Neural cell (in vitro differentiated cells): ENCODE results near the gene ZIC1. TPM values are rescaled to one million over a fixed set of nuclear protein-coding genes. Genes with fewer than 3 reads are reported as not detected.
A peak's percentile ranks its signal among the peaks of the same experiment; 100 is the strongest.

ENCODE experiments used
- H2AFZ ChIP-seq: fragments of 200-600, 300-800 bp; sonication (generic), shearing (Covaris generic); 2 replicates; pipeline ENCODE4 v1.6.0; 2014; ENCODE audit warnings: low read depth, mild to moderate bottlenecking, antibody characterized with exemption, low read length, moderate library complexity
- H3F3A ChIP-seq: fragments of 200-600 bp; shearing (Covaris generic); 2 replicates; pipeline ENCODE4 v1.6.1; 2016; ENCODE audit warnings: mild to moderate bottlenecking, moderate library complexity, mixed read lengths, antibody characterized with exemption, low read length; ENCODE audit not compliant: insufficient read depth, poor library complexity, severe bottlenecking
- H3K27ac ChIP-seq: fragments of 200-600, 300-800 bp; sonication (generic), shearing (Covaris generic); 2 replicates; pipeline ENCODE4 v1.5.1; 2014; ENCODE audit warnings: mild to moderate bottlenecking, low read length, moderate library complexity
- H3K27me3 ChIP-seq: fragments of 300-800, 200-600 bp; sonication (generic), shearing (Covaris generic); 2 replicates; pipeline ENCODE4 v1.6.0; 2014; ENCODE audit warnings: mild to moderate bottlenecking, low read depth, low read length, moderate library complexity; ENCODE audit not compliant: insufficient read depth
- H3K36me3 ChIP-seq: fragments of 300-800, 200-600 bp; sonication (generic), shearing (Covaris generic); 2 replicates; pipeline ENCODE4 v1.5.1; 2014; ENCODE audit warnings: mild to moderate bottlenecking, antibody characterized with exemption, low read length, moderate library complexity; ENCODE audit not compliant: insufficient read depth
- H3K4me2 ChIP-seq: fragments of 300-800, 200-600 bp; sonication (generic), shearing (Covaris generic); 2 replicates; pipeline ENCODE4 v1.6.0; 2014; ENCODE audit warnings: mild to moderate bottlenecking, low read length
- H3K4me3 ChIP-seq: fragments of 300-800, 200-600 bp; sonication (generic), shearing (Covaris generic); 2 replicates; pipeline ENCODE4 v1.5.1; 2014; ENCODE audit warnings: mild to moderate bottlenecking, low read length, moderate library complexity
- H3K79me2 ChIP-seq: fragments of 200-600 bp; shearing (Covaris generic); replicated peaks from 2 replicates; pipeline ENCODE4 v1.6.0; 2014; ENCODE audit warnings: mild to moderate bottlenecking, low read length, moderate library complexity; ENCODE audit not compliant: insufficient read depth
- H3K9ac ChIP-seq: fragments of 300-800, 200-600 bp; sonication (generic), shearing (Covaris generic); 2 replicates; pipeline ENCODE4 v1.6.1; 2016; ENCODE audit warnings: mild to moderate bottlenecking, low read length, mixed read lengths
- H3K9me2 ChIP-seq: fragments of 200-600 bp; shearing (Covaris generic); 2 replicates; pipeline ENCODE4 v1.6.1; 2016; ENCODE audit warnings: mild to moderate bottlenecking, low read length, mixed read lengths; ENCODE audit not compliant: insufficient read depth
- H3K9me3 ChIP-seq: fragments of 200-600, 300-800 bp; sonication (generic), shearing (Covaris generic); 2 replicates; pipeline ENCODE4 v1.6.1; 2016; ENCODE audit warnings: mild to moderate bottlenecking, mixed run types, low read length, moderate library complexity, mixed read lengths
- H4K20me1 ChIP-seq: fragments of 200-600 bp; shearing (Covaris generic); 2 replicates; pipeline ENCODE4 v1.6.1; 2016; ENCODE audit warnings: mild to moderate bottlenecking, mixed run types; ENCODE audit not compliant: insufficient read depth
- EP300 ChIP-seq: fragments of 450-650 bp; conservative IDR thresholded peaks from 2 replicates; pipeline ENCODE4 v1.6.1; 2014; ENCODE audit warnings: antibody characterized with exemption, mild to moderate bottlenecking, moderate library complexity; ENCODE audit not compliant: poor library complexity, severe bottlenecking
- EZH2 ChIP-seq: fragments of 200-600, 300-800 bp; shearing (Covaris generic), sonication (generic); IDR thresholded peaks from 2 replicates; pipeline ENCODE4 v1.6.1; 2014; ENCODE audit warnings: antibody characterized with exemption, low read length, borderline replicate concordance, mild to moderate bottlenecking; ENCODE audit not compliant: insufficient read depth, poor library complexity, severe bottlenecking
- MXI1 ChIP-seq: fragments of 450-650 bp; conservative IDR thresholded peaks from 2 replicates; pipeline ENCODE4 v1.6.1; 2014; ENCODE audit warnings: antibody characterized with exemption, mild to moderate bottlenecking; ENCODE audit not compliant: poor library complexity, severe bottlenecking
- RAD21 ChIP-seq: fragments of 450-650 bp; conservative IDR thresholded peaks from 2 replicates; pipeline ENCODE4 v1.6.1; 2014; ENCODE audit warnings: antibody characterized with exemption, mild to moderate bottlenecking, moderate library complexity
- SMC3 ChIP-seq: fragments of 450-650 bp; conservative IDR thresholded peaks from 2 replicates; pipeline ENCODE4 v1.6.1; 2014; ENCODE audit warnings: antibody characterized with exemption, mild to moderate bottlenecking, moderate library complexity; ENCODE audit not compliant: poor library complexity
- TAF1 ChIP-seq: IDR thresholded peaks from 2 replicates; pipeline ENCODE4 v1.6.1; 2012; ENCODE audit warnings: low read depth
- polyA plus RNA-seq: library from polyadenylated mRNA; depleted of rRNA; stranded (reverse); fragments of >200 nt; gene quantifications from 2 replicates; pipeline ENCODE4 v1.2.3, GENCODE V29; 2014
- TF ChIP-seq, protein P1 (sequence below): IDR thresholded peaks from 2 replicates; pipeline ENCODE4 v1.6.1; 2012; ENCODE audit warnings: borderline replicate concordance
- TF ChIP-seq, protein P2 (sequence below): fragments of 450-650 bp; IDR thresholded peaks from 2 replicates; pipeline ENCODE4 v1.5.1; 2014; ENCODE audit warnings: antibody characterized with exemption, mild to moderate bottlenecking, moderate library complexity; ENCODE audit not compliant: poor library complexity, severe bottlenecking

ZIC1 gene
- polyA plus RNA-seq, 1 donor from 2014 or later, result 183 TPM

DNA sequence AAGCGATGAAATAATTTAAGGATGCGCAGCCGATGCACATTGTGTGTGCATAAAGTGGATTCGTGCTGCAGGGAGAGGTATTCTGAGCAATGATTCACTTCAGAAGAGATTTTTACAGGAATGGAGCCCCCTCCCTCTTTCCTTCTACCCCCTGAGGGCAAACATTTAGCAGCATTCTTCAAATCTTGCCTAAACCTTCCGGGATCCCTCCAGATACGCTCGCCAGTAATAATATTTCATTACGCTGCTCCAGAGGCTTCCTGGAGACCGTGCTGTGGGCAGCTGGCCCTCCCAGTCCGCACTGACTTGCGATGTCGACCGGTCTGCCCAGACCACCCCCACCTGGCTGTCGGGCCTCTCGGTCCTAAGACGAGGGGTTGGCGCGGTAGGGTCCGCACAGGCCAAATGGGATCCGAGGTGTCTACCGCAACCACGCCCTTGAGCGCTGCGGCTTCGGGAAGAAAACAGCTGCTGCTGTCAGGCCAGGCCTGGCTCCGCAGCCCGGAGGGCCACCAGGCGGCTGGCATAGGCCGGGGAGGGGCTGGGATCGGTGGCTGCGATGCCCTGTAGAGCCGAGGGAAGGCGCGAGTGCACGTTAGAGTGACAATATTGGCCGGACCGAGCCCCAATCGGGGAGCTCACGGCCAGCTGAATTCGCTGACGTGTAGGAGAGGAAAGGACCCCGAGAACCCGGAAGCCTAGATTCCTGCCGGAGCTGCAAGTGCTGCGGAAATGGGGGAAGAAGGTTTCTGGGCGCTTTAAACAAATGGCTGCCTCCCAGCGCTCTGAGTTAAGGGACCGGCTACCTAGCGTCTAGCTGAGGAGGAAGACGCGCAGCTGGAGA, 17.2 kb upstream of the ZIC1 start:
- H3K4me3 ChIP-seq, result peak overlapping the region; percentile 82
- peaks cover 7% of the 10 kb centered on the region for H3K9me3 ChIP-seq
- H3F3A ChIP-seq, result no peaks in the 10 kb centered on the region
- peak overlapping the region; percentile 95 for H3K4me2 ChIP-seq
- H4K20me1 ChIP-seq, result no peaks in the 10 kb centered on the region
- peaks cover 55% of the 10 kb centered on the region for H3K27me3 ChIP-seq
- H3K36me3 ChIP-seq, result no peaks in the 10 kb centered on the region
- H3K79me2 ChIP-seq, result peaks cover 91% of the 10 kb centered on the region
- H3K9me2 ChIP-seq, result no peaks in the 10 kb centered on the region
- H2AFZ ChIP-seq, result peak overlapping the region; percentile 77
- peak overlapping the region; percentile 83 for H3K27ac ChIP-seq
- H3K9ac ChIP-seq, result peak overlapping the region; percentile 88
- TF ChIP-seq EZH2, result no peak
- TF ChIP-seq EP300, result no peak
- TF ChIP-seq, protein P1, sequence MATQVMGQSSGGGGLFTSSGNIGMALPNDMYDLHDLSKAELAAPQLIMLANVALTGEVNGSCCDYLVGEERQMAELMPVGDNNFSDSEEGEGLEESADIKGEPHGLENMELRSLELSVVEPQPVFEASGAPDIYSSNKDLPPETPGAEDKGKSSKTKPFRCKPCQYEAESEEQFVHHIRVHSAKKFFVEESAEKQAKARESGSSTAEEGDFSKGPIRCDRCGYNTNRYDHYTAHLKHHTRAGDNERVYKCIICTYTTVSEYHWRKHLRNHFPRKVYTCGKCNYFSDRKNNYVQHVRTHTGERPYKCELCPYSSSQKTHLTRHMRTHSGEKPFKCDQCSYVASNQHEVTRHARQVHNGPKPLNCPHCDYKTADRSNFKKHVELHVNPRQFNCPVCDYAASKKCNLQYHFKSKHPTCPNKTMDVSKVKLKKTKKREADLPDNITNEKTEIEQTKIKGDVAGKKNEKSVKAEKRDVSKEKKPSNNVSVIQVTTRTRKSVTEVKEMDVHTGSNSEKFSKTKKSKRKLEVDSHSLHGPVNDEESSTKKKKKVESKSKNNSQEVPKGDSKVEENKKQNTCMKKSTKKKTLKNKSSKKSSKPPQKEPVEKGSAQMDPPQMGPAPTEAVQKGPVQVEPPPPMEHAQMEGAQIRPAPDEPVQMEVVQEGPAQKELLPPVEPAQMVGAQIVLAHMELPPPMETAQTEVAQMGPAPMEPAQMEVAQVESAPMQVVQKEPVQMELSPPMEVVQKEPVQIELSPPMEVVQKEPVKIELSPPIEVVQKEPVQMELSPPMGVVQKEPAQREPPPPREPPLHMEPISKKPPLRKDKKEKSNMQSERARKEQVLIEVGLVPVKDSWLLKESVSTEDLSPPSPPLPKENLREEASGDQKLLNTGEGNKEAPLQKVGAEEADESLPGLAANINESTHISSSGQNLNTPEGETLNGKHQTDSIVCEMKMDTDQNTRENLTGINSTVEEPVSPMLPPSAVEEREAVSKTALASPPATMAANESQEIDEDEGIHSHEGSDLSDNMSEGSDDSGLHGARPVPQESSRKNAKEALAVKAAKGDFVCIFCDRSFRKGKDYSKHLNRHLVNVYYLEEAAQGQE, result peak; percentile 39
- TF ChIP-seq RAD21, result peak; percentile 57
- TF ChIP-seq, protein P2, sequence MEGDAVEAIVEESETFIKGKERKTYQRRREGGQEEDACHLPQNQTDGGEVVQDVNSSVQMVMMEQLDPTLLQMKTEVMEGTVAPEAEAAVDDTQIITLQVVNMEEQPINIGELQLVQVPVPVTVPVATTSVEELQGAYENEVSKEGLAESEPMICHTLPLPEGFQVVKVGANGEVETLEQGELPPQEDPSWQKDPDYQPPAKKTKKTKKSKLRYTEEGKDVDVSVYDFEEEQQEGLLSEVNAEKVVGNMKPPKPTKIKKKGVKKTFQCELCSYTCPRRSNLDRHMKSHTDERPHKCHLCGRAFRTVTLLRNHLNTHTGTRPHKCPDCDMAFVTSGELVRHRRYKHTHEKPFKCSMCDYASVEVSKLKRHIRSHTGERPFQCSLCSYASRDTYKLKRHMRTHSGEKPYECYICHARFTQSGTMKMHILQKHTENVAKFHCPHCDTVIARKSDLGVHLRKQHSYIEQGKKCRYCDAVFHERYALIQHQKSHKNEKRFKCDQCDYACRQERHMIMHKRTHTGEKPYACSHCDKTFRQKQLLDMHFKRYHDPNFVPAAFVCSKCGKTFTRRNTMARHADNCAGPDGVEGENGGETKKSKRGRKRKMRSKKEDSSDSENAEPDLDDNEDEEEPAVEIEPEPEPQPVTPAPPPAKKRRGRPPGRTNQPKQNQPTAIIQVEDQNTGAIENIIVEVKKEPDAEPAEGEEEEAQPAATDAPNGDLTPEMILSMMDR, result peak; percentile 71
- TF ChIP-seq SMC3, result peak; percentile 48
- peak; percentile 7 for TF ChIP-seq MXI1
- TF ChIP-seq TAF1, result peak; percentile 47

DNA sequence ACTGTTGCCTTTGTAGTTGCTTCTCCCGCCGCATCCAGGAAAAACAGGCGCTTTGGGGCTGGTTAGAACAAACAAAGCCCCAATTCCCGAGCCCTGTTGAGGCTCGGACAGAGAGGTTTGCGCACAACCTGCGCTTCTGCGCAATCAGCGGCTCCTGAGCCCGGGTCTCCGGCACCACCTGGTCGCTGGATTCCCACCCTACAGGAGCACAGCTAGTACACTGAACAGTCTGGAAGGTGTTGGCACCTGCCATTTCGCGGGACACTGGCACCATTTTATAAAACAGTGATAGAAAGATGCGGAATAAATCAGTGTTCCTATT, 16.6 kb upstream of the ZIC1 start:
- H3K27ac ChIP-seq, result peak overlapping the region; percentile 83
- peaks cover 54% of the 10 kb centered on the region for H3K27me3 ChIP-seq
- no peaks in the 10 kb centered on the region for H3K36me3 ChIP-seq
- peak overlapping the region; percentile 82 for H3K4me3 ChIP-seq
- H3K4me2 ChIP-seq, result peak overlapping the region; percentile 95
- no peaks in the 10 kb centered on the region for H3K9me2 ChIP-seq
- peak overlapping the region; percentile 88 for H3K9ac ChIP-seq
- peaks cover 7% of the 10 kb centered on the region for H3K9me3 ChIP-seq
- no peaks in the 10 kb centered on the region for H4K20me1 ChIP-seq
- no peaks in the 10 kb centered on the region for H3F3A ChIP-seq
- H3K79me2 ChIP-seq, result peaks cover 89% of the 10 kb centered on the region
- TF ChIP-seq, protein P1, result peak; percentile 5
- TF ChIP-seq EP300, result peak; percentile 18
- no peak for TF ChIP-seq TAF1
- peak; percentile 5 for TF ChIP-seq MXI1
- H2AFZ ChIP-seq, result peak overlapping the region; percentile 77
